ENCODE data around the gene HELLS. TPM values are rescaled to one million over a fixed set of nuclear protein-coding genes. Genes with fewer than 3 reads are reported as not detected.
A peak's percentile ranks its signal among the peaks of the same experiment; 100 is the strongest.

HELLS gene
- total RNA-seq = 10 to 100 TPM in 2 of 3 donors, 1 to 10 TPM in 1; 6.4 to 33.2 (median 11.6) TPM
- long read RNA-seq, donor 1, partial matches to known transcripts = 1 of 1 reads
- long read RNA-seq, donor 1, other reads (novel, unspliced or antisense) = 0 of 1 reads
- long read RNA-seq, donor 2, partial matches to known transcripts = 9 of 9 reads
- long read RNA-seq, donor 2, other reads (novel, unspliced or antisense) = 0 of 9 reads

DNA sequence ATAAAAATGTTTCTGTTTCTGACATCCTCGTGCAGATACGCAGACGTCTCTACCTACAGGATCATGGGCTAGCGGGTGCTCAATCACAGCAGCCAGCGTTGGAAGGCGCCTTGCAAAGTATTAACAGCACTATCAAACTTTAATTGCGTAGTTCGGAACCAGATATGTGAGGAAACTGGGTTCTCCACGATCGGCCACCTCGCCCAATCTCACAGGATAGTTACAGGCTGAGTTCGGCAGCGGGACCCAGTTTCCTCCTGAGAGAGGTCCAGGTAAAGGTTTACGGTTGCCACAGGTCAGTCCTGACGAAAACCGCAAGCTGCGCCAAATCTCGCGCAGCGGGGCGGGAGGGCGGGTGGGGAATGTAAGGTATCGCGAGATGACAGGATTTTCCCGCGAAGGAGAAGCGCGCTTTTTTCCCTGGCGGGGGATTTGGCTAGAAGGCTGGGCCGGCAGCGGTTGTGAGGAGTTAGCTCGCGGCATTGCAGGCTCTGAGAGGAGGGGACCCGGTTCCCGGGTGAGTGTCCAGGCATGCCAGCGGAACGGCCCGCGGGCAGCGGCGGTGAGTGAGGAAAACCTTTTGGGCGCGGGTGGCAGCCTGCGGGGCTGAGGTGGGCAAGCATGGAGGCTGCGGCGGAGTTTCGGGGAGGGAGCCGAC lies at the start of gene HELLS:
Gene HELLS (plus strand): TSS at position 398 of the 658 bp plus-strand sequence. CDS start 134 bp downstream, at position 532.
- TF ChIP-seq, protein P1, sequence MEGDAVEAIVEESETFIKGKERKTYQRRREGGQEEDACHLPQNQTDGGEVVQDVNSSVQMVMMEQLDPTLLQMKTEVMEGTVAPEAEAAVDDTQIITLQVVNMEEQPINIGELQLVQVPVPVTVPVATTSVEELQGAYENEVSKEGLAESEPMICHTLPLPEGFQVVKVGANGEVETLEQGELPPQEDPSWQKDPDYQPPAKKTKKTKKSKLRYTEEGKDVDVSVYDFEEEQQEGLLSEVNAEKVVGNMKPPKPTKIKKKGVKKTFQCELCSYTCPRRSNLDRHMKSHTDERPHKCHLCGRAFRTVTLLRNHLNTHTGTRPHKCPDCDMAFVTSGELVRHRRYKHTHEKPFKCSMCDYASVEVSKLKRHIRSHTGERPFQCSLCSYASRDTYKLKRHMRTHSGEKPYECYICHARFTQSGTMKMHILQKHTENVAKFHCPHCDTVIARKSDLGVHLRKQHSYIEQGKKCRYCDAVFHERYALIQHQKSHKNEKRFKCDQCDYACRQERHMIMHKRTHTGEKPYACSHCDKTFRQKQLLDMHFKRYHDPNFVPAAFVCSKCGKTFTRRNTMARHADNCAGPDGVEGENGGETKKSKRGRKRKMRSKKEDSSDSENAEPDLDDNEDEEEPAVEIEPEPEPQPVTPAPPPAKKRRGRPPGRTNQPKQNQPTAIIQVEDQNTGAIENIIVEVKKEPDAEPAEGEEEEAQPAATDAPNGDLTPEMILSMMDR (IDR thresholded peaks at IDR 0.05) = no peak
- Histone ChIP-seq H3K4me1 (ENCODE audit: low read depth) (peaks cover 15% of the 10 kb centered on the region), H3K4me3 (peak within 1 kb of the TSS; percentile 38), H3K9me3 (no peaks in the 10 kb centered on the region), H3K36me3 (ENCODE audit: low read depth) (no peaks in the 10 kb centered on the region)
- ATAC-seq (peak; percentile 93), DNase-seq (peak; percentile 85 to 88 (median 87))
- intact Hi-C loops (cut with DNase I, micrococcal nuclease) = no loop called here

DNA sequence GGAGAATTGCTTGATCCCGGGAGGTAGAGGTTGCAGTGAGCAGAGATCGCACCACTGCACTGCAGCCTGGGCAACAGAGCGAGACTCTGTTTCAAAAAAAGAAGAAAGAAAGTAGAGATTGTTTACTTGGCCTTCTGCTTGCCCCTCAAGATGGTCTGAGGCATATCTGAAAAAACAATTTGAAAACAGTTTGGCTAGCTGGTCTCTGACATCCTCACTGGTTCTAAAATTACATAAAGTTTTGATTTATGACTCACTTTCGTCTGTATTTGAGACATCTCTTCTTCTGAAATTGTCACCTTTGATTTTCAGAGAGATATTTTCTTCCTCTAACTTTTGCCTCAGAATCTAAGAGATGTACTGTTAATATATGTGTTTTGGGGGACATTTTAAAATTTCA lies 49.6 kb upstream of the HELLS start:
- intact Hi-C loops (cut with DNase I, micrococcal nuclease) = no loop called here
- DNase-seq (no peak), ATAC-seq (no peak)
- H3K9me3 ChIP-seq = no peaks in the 10 kb centered on the region
- TF ChIP-seq, protein P1 (IDR thresholded peaks at IDR 0.05) = no peak
- H3K36me3 ChIP-seq (ENCODE audit: low read depth) = no peaks in the 10 kb centered on the region
- no peaks in the 10 kb centered on the region for H3K4me1 ChIP-seq (ENCODE audit: low read depth)
- no peak overlapping the region for H3K4me3 ChIP-seq

DNA sequence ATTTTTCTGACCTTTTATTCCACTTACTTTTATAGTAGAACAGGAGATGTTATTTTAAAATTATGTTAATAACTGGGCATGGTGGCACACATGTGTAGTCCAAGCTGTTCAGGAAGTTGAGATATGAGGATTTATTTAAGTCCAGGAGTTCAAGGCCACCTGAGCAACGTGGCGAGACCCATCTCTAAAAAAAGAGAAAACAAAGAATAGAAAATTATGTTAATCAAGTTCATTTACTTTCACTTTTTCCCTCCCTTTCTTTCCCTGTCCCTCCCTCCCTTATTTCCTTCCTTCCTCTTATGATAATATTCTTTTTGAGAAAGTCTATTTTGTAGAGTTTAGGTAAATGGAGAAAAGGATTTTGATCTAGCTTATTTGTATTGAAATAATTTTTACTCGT lies 48.9 kb upstream of the HELLS start:
- no peaks in the 10 kb centered on the region for H3K9me3 ChIP-seq
- H3K4me3 ChIP-seq = no peak overlapping the region
- H3K4me1 ChIP-seq (ENCODE audit: low read depth) = no peaks in the 10 kb centered on the region
- ATAC-seq = no peak
- H3K36me3 ChIP-seq (ENCODE audit: low read depth) = no peaks in the 10 kb centered on the region
- DNase-seq = no peak
- TF ChIP-seq, protein P1 (IDR thresholded peaks at IDR 0.05) = no peak
- intact Hi-C loops (cut with DNase I, micrococcal nuclease) = no loop called here

DNA sequence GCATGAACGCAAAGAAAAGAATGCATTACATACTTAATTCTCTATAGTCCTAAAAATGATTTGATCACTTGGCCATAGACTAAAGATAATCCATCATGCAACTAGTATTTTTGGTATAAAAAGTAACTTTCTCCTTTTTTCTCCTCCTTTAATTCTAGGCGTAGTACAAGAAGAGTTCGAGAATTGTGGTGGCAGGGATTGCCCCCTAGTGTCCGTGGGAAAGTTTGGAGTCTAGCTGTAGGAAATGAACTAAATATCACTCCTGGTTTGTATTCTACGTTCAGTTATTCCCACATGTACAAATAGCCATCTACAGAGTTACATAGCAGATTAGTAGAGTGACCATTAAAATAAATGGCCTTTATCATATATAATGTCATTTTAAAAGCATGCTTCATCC lies 45.5 kb upstream of the HELLS start:
- ATAC-seq = no peak
- Histone ChIP-seq H3K36me3 (ENCODE audit: low read depth) (no peaks in the 10 kb centered on the region), H3K4me1 (ENCODE audit: low read depth) (no peaks in the 10 kb centered on the region), H3K4me3 (no peak overlapping the region), H3K9me3 (no peaks in the 10 kb centered on the region)
- intact Hi-C loops (cut with DNase I, micrococcal nuclease) = no loop called here
- no peak for DNase-seq
- TF ChIP-seq, protein P1 (IDR thresholded peaks at IDR 0.05) = no peak

DNA sequence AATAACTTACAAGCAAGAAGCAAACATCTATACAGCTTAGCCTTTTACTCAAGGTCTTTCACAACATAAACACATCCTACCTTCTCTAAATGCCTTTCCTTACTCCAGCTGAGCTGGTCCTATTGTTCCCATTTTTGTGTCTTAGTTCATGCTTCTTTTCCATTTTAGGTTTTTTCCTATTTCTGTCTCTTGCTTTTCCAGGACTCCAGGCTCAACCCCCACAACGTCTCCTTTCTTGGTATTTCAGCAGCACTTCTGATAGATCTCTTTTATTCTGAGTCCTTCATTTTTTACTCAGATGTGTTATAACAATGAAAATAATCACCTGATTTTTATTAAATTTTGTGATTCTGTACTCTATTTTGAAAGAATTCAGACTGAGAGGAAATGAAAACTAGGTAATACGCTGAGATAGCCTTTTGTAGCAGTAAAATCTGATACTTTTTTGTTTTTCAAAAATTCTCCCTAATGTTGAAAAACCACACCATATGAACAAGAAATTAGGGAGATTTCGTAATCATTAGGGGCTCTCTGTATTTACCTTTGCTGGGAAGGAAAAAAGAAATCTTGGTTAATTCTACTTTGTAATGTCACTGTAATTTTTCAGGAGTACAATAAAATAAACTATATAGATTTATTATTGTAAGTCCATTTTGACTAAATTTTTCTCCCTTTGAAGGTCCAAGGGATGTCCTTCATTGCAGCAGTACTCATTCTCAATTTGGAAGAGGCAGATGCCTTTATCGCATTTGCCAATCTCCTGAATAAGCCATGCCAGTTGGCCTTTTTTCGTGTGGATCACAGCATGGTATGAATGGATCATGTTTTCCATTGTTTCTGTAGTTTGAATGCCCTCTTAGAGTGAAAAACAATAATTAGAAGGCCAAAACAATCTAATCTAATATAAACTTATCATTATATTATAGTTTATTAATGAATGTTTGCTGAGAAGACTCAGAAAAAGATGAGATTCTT lies 24.0 kb upstream of the HELLS start:
- intact Hi-C loops (cut with DNase I, micrococcal nuclease) = no loop called here
- DNase-seq (no peak), ATAC-seq (no peak)
- no peak overlapping the region for H3K4me3 ChIP-seq
- H3K4me1 ChIP-seq (ENCODE audit: low read depth) = no peaks in the 10 kb centered on the region
- TF ChIP-seq, protein P1 (IDR thresholded peaks at IDR 0.05) = no peak
- H3K9me3 ChIP-seq = no peaks in the 10 kb centered on the region
- H3K36me3 ChIP-seq (ENCODE audit: low read depth) = no peaks in the 10 kb centered on the region
